Kidney tubule cell (primary cell): ENCODE measurements around the gene KCNK6.

Experiments
- DNase-seq: peaks from one replicate; pipeline ENCODE4 v3.0.0-alpha.2; 2018; ENCODE audit warnings: low spot score

Gene KCNK6

DNA sequence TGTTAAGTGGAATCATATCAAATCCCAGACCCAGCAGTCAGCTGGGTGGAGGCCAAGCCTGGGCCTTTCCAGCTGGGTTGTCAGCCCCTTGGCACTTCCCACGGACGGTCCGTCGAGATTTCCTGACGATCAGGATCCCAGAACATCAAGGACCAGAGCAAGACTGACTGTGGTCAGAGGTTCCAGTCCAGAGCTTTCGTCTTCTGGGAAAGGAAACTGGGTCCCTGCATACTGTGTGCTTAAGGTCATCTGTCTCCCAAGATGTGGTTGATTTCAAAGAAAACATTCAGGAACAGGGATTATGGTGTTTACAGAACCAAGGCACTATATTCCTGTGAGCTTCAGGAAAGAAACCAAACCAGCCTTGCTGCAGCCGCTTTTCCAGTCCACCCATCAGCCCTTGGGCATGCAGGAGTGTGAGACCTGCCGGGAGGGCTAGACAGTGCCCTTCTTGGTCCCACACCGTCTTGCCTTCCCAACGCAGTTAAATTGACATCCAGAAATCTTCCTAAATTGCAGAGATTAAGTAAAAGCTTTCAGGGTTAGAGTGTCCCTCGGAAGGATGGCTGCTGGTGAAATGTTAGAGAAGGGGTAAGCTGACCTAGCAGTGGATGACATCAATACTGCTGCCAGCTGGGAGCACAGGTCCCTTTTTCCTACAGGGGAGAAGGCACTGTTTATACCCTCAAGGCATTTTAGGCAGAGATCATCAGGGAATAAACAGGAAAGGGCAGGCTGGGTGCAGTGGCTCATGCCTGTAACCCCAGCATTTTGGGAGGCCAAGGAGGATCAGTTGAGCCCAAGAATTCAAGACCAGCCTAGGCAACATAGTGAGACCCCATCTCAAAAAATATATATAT lies 20.6 kb upstream of the KCNK6 start:
- peak; percentile 75 for DNase-seq

DNA sequence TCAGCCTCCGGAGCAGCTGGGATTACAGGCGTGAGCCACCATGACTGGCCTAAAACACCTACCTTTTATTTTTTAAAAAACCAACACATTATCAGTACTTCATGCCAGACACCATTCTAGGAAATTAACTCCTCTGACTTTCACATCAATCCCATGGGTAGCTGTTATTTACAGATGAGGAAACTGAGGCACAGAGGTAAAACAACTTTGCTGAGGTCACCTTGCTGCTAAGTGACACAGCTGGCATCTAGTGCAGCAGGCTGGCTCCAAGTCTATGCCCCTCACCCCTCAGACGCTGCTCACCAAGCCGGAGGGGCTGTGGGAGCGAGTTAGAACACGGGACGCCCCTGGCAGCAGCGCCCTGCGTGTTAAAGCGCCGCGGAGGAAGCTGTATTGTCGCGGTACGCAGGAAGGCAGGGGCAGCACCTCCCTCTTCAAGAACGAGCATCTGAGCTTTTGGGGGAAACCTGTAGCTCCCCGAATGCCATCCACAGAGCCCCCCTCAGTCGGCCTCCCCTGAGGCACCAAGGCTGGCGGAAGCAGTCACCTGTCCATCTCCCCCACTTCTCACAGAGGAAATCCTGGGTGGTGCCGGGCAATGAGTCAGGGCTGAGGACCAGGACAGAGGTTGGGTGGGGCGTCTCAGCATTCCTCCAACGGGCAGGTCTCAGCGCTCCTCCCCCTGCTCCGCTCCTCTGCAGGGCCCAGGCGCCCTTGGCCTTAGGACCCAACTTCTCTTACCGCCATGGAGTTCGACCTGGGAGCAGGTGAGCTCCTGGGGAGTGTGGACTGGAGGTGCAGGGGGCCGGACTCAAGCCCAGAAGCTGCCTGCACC lies 15.9 kb upstream of the KCNK6 start, which contains the start of gene C19orf33:
TSS of gene C19orf33 (plus strand) at position 735 of the 835 bp plus-strand sequence. CDS start at position 746, 11 bp downstream.
- DNase-seq, result peak; percentile 89

DNA sequence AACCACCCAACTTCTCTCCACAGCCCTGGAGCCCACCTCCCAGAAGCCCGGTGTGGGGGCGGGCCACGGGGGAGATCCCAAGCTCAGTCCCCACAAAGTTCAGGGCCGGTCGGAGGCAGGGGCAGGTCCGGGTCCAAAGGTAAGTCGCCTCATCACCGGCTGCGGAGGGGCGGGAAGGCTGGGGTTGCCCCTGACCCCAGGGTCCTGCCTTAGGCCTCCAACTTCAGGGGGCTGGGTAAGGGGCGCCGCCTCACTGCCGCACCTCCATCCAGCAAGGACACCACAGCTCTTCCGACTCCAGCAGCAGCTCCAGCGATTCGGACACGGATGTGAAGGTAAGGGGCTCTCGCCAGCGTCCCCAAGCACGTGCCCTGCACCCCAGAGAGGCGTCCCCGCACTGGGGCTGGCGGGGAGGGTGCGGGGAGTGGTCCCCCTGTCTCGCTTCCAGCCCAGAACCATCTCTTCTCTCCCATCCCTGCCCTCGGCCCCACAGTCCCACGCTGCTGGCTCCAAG lies 15.2 kb upstream of the KCNK6 start:
- no peak for DNase-seq

DNA sequence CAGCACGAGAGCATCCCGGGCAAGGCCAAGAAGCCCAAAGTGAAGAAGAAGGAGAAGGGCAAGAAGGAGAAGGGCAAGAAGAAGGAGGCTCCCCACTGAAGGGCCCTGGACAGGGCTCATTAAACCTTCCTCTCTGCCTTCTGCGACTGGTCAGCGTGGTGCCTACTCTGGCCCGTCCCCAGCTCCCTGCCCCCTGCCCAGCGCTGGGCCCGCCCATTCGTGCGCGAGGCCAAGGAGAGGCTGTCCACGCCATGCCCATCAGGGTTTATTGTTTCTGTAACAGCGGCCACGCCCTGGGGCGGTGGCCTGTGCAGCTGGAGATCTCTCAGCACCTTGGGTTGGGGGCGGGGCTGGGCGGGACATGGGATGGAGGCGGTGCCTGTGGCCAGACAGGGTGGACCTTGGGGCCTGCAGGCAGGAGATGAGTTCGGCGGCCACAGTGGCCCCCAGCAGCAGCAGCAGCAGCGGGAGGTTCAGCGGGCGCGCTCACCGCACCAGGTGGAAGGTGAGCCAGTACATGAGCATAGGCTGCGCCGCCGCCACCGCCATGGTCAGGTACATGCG lies 14.7 kb upstream of the KCNK6 start:
- DNase-seq, result peak; percentile 94

DNA sequence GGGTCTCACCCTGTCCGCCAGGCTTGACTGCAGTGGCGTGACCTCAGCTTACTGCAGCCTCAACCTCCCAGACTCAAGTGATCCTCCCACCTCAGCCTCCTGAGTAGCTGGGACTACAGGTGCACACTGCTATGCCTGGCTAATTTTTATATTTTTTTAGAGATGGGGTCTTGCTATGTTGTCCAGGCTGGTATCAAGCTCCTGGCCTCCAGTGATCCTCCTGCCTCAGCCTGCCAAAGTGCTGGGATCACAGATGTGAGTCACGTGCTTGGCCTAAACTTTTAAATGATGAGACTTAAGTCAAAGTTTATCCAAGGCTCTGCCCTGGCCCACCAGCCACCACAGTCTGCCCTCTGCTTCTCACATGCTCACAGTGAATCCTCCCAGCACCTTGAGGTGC lies 13.4 kb upstream of the KCNK6 start:
- DNase-seq, result no peak

DNA sequence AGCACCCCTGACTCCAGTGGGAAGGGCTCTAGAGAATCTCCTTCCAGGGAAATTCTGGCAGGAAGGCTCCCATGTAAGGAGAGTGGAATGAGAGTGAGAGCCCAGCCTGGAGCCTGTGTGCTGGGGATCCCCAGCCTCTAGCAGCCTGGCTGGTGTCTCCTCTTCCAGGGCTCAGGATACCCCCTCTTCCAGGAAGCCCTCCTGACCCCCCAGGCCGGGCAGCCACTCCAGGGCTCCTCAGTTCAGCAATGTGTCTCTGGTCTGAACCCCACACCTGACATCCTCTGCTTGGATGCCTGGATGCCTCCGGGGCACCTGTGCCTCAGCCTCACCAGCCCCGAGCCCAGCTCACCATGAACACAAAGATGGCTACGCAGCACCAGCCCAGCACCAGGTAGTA lies 12.6 kb upstream of the KCNK6 start:
- no peak for DNase-seq

DNA sequence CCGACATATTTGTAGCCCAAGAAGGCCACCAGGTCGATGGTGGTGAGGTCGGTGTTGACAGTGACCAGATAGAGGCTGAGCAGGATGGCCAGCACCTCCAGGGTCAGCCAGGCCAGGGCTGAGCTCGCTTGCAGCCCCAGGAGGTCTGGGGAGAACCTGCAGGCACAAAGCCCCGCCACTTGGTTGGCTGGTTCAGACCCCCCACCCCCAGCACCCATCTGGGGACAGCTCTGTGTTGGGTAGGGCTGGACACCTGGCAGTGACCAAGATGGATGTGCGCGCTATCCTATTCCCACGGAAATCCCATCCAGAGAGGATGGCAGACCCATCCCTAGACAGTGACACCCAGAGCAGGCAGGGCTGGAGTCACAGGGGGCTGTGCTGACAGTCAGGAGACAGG lies 12.0 kb upstream of the KCNK6 start:
- no peak for DNase-seq

DNA sequence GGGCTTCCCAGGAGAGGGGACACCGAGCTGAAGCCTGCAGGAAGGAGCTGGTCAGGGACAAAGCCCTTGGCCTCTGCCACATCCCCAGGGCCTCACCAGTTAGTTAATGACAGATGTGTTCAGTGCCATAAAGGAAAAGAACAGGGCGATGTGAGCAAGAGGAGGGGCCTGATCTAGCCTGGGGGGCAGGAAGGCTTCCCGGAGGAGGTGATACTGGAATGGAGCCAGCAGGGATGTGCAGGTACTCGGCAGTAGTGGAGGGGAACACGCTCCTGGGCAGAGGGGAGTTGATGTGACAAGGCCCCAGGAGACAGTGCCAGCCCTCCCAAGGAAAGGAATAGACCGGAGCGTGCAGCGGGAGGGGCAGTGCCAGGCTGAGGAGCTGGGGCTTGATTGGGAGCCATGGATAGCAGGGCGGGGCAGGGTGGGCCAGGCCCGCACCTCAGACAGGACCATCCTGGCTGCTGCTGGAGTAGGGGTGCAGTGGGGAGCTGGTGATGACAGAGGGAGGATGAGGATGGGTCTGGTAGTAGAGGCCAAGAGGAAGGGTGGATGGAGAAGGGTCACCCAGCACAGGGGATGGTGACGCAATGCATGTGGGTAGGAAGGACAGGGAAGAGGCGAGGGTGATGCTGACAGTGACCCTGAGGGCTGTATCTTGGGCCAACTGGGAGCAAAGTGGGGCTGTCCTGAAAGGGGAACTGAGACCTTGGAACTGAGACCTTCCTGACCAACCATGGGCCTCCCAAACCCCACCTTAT lies 11.5 kb upstream of the KCNK6 start:
- no peak for DNase-seq

DNA sequence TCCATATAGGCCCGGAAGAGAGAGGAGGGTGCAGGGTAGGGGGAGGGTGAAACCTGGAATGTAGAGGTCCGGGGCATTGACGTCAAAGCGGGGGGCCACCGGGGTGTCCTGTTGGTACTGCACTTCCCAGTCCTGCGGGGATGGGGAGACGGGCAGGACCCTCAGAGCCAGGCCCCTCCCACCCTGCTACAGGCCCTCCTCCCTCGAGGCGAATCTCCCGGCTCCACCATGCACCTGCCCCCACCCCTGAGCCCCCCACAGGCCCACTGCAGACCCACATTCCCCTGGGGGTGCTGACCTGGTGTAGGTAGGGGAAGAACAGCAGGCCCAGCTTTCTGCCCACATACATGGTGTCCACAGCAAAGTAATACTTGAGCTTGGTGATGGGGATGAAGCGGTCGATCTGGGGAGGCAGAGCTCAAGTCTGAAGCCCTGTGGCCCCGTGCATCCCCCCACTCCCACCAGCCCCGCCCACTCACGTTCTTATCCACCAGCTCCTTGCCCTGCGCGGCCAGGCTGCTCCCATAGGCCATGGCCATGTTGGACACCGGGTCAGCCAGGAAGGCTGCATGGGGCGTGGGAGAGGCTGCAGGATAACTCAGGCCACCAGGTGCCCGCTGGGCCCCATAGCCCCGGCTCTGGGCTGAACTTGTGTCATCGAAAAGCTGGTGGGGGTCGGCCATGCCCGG lies 10.6 kb upstream of the KCNK6 start:
- DNase-seq, result no peak

DNA sequence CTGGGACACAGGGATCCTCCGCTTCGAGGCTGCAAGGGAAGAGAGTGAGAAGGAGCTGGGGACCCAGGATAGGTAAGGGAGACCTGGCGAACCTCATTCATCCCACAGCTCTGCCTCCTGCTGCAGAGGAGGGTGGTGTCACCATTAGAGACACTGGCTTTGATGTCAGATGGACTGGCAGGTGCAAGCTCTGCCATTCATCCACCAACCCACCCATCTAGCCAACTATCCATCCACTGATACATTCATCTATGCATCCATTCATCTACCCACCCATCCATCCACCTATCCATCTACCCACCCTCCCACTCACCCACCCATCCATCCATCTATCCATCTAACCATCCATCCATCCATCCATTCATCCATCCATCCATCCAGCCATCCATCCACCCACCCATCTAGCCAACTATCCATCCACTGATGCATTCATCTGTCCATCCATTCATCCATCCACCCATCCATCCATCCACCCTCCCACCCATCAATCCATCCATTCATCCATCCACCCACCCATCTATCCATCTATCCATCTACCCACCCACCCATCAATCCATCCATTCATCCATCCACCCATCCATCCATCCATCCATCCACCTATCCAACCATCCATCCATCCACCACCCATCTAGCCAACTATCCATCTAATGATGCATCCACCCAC lies 9.9 kb upstream of the KCNK6 start:
- no peak for DNase-seq

DNA sequence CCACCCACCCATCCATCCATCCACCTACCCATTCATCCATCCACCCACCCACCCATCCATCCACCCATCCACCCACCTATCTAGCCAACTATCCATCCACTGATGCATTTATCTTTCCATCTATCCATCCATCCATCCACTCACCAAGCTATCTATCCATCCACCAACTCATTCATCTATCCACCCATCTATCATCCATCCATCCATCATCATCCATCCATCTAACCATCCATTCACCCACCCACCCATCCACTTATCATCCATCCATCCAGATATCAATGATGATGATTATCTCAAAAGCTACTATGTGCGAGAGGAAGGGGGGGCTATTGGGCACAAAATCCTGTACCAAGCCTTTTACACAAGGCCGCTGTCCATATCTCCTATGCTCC lies 9.4 kb upstream of the KCNK6 start:
- DNase-seq, result no peak

DNA sequence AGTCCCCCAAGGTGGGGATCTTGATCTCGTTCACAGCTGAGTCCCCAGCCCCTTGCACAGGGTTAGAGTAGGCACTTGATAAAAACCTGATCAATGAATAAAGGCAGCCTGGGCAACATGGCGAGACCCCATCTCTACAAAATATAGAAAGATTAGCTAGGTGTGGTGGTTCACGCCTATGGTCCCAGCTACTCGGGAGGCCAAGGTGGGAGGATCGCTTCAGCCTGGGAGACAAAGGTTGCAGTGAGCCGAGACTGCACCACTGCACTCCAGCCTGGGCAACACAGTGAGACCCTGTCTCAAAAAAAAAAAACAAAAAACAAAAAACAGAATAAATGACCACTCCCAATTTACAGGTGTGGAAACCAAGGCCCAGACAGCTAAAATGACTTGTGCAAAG lies 8.7 kb upstream of the KCNK6 start:
- DNase-seq, result no peak

DNA sequence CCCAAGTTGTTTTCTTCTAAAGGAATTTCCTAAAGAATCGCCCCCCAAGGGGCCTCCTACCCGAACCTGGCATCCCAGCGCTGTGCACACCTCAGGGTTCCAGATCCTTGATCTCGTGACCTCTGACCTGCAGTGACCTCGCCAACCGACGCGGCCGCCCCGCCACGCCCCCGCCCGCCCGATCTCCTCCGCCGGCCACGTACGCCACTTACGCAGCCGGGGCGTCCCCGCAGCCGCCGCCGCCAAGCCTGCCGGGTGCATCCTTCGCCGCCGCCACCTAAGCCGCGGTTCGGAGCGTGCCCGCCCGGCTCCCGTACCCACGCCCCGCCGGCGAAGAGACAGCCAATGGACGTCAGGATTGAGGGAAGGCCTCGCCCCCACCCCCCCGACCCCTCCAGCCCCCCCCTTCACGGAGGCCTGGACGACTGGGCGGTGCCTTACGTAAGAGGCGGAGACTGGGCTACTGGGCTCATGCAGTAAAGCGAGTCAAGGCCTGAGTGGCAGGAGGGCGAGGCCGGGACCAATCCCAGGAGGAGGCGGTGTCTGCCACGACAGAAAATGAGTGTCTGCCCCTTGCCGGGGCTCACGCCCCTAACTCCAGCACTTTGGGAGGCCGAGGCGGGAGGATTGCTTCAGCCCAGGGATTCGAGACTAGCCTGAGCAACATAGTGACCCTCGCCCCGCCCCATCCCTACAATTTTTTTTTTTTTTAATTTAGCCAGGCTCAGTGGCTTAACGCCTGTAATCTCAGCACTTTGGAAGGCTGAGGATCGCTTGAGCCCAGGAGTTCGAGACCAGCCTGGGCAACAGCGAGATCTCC lies 3.8 kb upstream of the KCNK6 start, which contains the start of gene YIF1B:
TSS of gene YIF1B (minus strand) at position 291 of the 820 bp plus-strand sequence. CDS start at position 261, 30 bp downstream.
- peak; percentile 98 for DNase-seq

DNA sequence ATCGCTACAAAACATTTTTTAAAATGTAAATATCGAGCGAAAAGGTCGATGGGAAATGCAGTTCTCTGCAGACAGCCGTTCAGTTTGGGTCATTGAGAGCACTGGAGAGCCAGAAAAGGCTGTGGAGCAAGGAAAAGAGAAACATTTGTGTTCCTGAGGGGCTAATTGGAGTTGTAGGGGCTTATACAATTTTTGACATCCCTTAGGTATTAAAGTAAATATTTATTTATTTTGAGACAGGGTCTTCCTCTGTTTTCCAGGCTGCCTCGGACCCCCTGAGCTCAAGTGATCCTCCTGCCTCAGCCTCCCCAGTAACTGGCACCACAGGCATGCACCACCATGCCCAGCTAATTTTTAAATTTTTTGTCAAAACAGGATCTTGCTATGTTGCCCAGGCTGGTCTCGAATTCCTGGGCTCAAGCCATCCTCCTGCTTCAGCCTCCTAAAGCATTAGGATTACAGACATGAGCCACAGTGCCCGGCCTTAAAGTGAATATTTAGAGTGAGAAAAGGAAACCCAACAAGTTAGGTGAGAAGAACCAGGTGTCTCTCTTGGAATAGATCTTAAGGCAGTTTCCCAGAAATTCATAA lies 3.1 kb upstream of the KCNK6 start:
- DNase-seq, result no peak

DNA sequence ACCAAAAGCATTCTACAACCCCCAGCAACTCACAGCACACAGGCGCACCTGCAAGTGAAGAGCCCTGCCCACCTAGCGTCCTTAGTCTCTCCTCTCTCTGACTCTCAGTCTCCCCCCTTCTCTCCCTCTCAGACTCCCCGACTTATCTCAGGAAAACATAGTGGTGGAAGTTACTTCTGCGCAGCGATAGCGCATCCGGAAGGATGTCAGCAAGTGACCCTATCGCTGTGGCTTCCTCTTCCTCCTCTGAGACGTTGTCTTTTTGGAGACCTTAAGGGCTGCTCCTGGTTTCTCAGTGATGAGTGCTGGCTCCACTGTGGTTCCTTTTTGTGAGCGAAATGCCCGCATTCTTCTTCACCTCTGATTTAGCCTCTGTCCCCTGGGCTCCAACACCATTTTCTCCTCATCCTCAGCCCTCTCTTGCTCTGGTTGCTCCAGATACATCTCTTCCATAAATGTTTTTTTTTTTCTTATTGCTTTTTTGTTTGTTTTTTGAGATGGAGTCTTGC lies 2.5 kb upstream of the KCNK6 start:
- no peak for DNase-seq

DNA sequence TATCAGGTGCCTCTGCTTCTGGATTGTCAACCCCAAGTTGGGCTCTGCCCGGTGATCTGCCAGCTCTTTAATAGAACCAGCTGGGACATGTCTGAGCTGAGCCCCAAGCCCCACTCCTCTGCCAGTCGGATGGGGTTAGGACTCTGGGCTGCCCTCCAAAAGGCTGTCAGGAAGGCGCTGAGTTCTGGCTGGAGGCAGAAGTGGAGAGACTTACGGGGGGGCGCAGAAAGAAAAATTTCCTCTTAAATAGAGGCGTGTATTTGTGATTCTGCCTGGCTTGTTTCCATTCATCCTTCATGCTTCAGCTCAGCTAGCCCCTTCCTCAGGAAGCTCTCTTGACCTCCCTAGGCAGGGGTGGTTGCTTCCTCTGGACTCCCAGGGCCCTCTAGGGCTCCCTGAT lies 985 bp upstream of the KCNK6 start:
- DNase-seq, result no peak

DNA sequence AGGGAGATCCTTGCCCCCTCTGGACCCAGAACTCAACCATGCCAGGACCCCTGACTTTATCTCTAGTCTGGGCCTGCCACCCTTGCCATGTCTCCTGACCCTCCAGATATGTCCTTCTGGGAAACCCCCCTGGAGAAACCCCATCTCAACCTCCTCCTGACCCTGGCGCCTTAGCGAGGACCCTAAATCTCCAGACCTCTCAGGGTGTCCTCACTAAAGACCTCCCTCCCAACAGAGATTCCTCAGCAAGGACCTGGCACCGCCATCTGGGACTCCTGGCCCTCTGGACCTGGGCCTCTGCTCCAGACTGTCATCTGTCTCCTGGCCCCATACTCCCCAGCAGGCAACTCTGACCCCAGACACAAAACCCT lies 1.3 kb downstream of the KCNK6 start:
- no peak for DNase-seq

DNA sequence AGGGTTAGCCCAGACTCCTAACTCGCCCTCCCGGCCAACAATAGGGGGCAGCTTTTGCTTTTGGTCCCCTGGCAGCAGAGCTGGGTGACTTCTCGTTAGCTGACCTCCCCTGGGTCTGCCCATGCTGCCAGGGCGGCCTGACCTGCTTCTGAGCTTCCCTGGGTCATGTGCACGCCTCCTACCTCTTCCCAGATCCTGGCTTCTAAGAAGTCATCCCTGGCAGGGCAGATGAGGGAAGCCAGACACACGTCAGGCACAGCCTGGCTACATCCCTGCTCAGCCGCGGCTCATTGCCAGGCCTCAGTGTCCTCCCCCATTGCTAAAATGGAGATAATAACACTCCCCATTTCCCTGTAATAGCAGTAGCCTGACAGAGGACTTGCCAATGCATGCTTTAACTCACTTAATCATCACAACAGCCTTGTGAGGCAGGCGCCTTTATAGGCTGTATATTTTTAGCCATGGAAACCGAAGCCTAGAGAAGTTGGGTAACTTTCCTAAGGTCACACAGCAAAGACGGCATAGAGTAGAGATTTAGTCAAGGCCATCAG lies 2.1 kb downstream of the KCNK6 start:
- no peak for DNase-seq

DNA sequence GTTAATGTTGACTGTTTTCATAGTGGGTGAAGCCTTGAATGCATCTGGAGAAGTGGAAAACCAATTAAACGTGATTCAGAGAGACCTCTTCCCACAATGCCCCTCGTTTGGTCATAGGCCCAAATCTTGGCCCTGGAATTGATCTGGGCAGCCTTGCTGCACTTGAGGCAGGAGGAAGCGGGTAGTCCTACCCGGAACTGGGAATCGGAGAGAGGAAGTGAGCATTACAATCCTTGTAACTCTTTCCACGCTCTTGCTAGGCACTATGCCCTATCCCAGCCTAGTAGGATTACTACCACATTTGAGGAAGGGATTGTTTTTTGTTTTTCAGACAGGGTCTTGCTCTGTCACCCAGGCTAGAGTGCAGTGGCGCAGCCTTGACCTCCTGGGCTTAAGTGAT lies 3.6 kb downstream of the KCNK6 start:
- no peak for DNase-seq
